Ascending aorta (tissue), 2 donors: ENCODE measurements around the gene NR2F2. TPM values are rescaled to one million over a fixed set of nuclear protein-coding genes. Genes with fewer than 3 reads are reported as not detected.

ENCODE experiments used
- DNase-seq, 2 donors: peaks; one replicate each; pipeline ENCODE4 v3.0.0-alpha.2; 2019; ENCODE audit warnings: low spot score in 2 of 2
- H3K27ac ChIP-seq, 2 donors: fragments of 200-600 bp; sonication (generic); one replicate each; pipeline ENCODE4 v1.5.1; 2016 to 2017; ENCODE audit warnings: mild to moderate bottlenecking in 1 of 2
- H3K27me3 ChIP-seq: fragments of 200-600 bp; sonication (generic); one replicate; pipeline ENCODE4 v1.5.1; 2017
- H3K36me3 ChIP-seq, 2 donors: fragments of 200-600 bp; sonication (generic); one replicate each; pipeline ENCODE4 v1.5.1; 2016
- H3K4me1 ChIP-seq, 2 donors: fragments of 200-600 bp; sonication (generic); one replicate each; pipeline ENCODE4 v1.5.1; 2016 to 2017; ENCODE audit warnings: mild to moderate bottlenecking in 1 of 2
- H3K4me3 ChIP-seq, 2 donors: fragments of 200-600 bp; sonication (generic); one replicate each; pipeline ENCODE4 v1.5.1; 2016 to 2017; ENCODE audit warnings: mild to moderate bottlenecking in 1 of 2
- H3K9me3 ChIP-seq, 2 donors: fragments of 200-600 bp; sonication (generic); one replicate each; pipeline ENCODE4 v1.5.1; 2016
- intact Hi-C: fragments of 100-400 bp; cut with DNase I; formaldehyde crosslinking; loops from one replicate; pipeline ENCODE4 v1.15.1; 2023
- total RNA-seq: library from RNA; depleted of rRNA; stranded (reverse); fragments of >200 nt; gene quantifications from one replicate; pipeline ENCODE4 v1.1.0, GENCODE V29; 2016
- TF ChIP-seq, protein P1 (sequence below), 3 experiments: fragments of 200-600 bp in 2 of 3; fragments of 450-650 bp in 1 of 3; sonication (generic) in 2 of 3; IDR thresholded peaks; one replicate each; pipeline ENCODE4 v1.5.1; 2016 to 2019; ENCODE audit warnings: antibody characterized with exemption in 3 of 3, mild to moderate bottlenecking in 1 of 3, moderate library complexity in 1 of 3

Gene NR2F2
- total RNA-seq, 1 donor from 2014 or later, result 126 TPM

DNA sequence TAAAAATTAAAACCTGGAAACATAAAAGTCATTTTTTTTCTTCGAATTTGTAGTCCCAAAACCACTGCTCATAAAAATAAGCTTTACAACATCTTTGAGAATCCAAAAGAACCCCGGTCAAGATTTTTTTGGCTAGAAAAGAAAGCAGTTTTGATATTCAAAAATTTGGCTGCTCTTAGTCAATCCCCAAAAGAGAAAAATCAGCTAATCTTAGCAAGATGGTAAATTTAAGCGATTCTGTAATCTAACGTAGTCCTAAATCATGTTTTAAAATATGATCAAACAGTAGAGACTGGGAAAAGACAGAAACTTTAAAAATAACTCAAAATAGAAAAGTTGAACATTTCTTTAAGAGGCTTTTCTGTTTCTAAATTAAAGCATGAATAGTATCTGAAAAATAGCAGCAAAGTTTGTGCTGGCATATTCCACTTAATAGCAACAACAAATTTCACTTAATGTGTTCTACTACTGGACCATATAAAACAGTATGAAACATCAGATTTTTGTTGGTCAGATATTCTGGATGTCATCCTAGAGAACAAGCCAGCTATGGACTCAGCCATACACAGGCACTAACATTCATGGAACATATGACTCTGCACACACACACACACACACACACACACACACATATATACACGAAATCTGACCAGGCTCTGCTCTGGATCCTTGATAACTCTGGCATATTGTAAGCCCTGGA, 19.1 kb upstream of the NR2F2 start:
- no peaks in the 10 kb centered on the region for H3K9me3 ChIP-seq
- peak overlapping the region; percentile 30 to 38 for H3K27ac ChIP-seq
- no peak overlapping the region for H3K4me3 ChIP-seq
- TF ChIP-seq, protein P1, sequence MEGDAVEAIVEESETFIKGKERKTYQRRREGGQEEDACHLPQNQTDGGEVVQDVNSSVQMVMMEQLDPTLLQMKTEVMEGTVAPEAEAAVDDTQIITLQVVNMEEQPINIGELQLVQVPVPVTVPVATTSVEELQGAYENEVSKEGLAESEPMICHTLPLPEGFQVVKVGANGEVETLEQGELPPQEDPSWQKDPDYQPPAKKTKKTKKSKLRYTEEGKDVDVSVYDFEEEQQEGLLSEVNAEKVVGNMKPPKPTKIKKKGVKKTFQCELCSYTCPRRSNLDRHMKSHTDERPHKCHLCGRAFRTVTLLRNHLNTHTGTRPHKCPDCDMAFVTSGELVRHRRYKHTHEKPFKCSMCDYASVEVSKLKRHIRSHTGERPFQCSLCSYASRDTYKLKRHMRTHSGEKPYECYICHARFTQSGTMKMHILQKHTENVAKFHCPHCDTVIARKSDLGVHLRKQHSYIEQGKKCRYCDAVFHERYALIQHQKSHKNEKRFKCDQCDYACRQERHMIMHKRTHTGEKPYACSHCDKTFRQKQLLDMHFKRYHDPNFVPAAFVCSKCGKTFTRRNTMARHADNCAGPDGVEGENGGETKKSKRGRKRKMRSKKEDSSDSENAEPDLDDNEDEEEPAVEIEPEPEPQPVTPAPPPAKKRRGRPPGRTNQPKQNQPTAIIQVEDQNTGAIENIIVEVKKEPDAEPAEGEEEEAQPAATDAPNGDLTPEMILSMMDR (IDR thresholded peaks at IDR 0.05), result no peak
- intact Hi-C loops, result no loop called here
- H3K27me3 ChIP-seq, result no peaks in the 10 kb centered on the region
- DNase-seq, result no peak
- H3K36me3 ChIP-seq, result no peaks in the 10 kb centered on the region
- H3K4me1 ChIP-seq, result peaks cover 0 to 3% of the 10 kb centered on the region in 2 donors

GRCh38 chr15:96311956-96312294, 18.6 kb upstream of the NR2F2 start:
- no peaks in the 10 kb centered on the region for H3K9me3 ChIP-seq
- peaks cover 0 to 3% of the 10 kb centered on the region in 2 donors for H3K4me1 ChIP-seq
- intact Hi-C loops, result no loop called here
- TF ChIP-seq, protein P1 (IDR thresholded peaks at IDR 0.05), result no peak
- no peaks in the 10 kb centered on the region for H3K36me3 ChIP-seq
- no peak overlapping the region for H3K4me3 ChIP-seq
- no peaks in the 10 kb centered on the region for H3K27me3 ChIP-seq
- no peak for DNase-seq
- peak overlapping the region; percentile 30 to 38 for H3K27ac ChIP-seq

DNA sequence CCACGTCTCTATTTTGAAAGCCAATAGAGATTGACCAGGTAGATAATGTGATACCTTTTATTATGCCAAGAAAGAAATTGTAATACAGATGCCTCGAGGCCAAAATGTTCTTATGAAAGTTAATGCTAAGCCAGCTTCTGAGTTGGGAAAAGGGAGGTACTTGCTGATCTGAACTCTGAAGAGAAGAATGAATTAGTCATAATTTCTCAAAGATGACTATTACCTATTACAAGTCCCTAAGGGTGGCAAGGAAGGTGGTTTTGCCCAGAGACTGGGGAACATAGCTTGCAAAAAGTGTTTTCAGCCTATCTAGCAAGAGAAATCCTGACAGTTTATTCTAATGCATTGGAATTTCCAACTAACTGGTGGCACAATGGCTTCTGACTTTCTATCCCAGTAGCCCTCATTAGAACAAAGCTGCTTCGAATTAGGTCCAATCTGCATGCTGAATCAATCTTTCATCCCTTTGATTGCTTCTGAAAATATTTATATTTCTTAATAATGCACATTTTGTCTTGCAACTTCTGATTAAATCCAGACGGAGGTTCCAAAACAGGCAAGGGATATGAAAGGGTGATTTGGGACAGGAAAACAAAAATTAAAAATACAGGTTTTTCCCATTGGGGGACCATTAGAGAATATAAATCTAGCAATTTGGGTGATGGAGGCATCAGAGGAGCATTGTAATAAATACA, 17.7 kb upstream of the NR2F2 start:
- DNase-seq, result no peak
- no peaks in the 10 kb centered on the region for H3K9me3 ChIP-seq
- no peak overlapping the region for H3K27ac ChIP-seq
- no peaks in the 10 kb centered on the region for H3K27me3 ChIP-seq
- TF ChIP-seq, protein P1 (IDR thresholded peaks at IDR 0.05), result no peak
- no peaks in the 10 kb centered on the region for H3K36me3 ChIP-seq
- H3K4me1 ChIP-seq, result peaks cover 0 to 3% of the 10 kb centered on the region in 2 donors
- intact Hi-C loops, result no loop called here
- no peak overlapping the region for H3K4me3 ChIP-seq

GRCh38 chr15:96314518-96314917, 16.0 kb upstream of the NR2F2 start:
- TF ChIP-seq, protein P1 (IDR thresholded peaks at IDR 0.05), result no peak
- no peaks in the 10 kb centered on the region for H3K36me3 ChIP-seq
- intact Hi-C loops, result no loop called here
- no peak overlapping the region for H3K4me3 ChIP-seq
- H3K9me3 ChIP-seq, result no peaks in the 10 kb centered on the region
- no peak overlapping the region for H3K27ac ChIP-seq
- no peak for DNase-seq
- H3K27me3 ChIP-seq, result no peaks in the 10 kb centered on the region
- H3K4me1 ChIP-seq, result peaks cover 0 to 3% of the 10 kb centered on the region in 2 donors

DNA sequence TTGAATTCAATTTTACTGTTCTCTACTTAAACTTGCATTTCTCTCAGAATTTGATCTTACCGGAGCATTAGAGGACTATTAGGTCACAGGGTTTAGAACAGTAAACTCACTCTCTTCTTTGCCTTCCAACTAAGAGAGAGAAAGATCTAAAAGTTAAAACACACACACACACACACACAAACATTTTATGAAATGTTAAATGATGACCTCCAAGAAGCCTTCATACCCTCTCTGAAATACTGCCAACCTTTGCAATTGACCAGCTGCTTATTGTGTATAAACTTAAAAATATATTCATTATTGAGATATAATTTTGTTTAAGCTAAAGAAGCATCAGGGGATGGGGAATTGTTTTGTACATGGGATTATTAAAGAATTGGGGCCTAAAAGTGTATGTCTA, 15.5 kb upstream of the NR2F2 start:
- TF ChIP-seq, protein P1 (IDR thresholded peaks at IDR 0.05), result no peak
- intact Hi-C loops, result no loop called here
- Histone ChIP-seq H3K27ac (no peak overlapping the region), H3K27me3 (no peaks in the 10 kb centered on the region), H3K4me3 (no peak overlapping the region), H3K9me3 (no peaks in the 10 kb centered on the region), H3K36me3 (no peaks in the 10 kb centered on the region), H3K4me1 (peaks cover 0 to 3% of the 10 kb centered on the region in 2 donors)
- no peak for DNase-seq
